T-helper 2 cell treated with Interferon-gamma antibody and Interleukin-4, amounts not matched to agents 5 μg/mL and 100 μg/mL, for 36 hours (primary cell): ENCODE measurements around the gene PRR27.

Source experiments
- DNase-seq: peaks from one replicate; pipeline ENCODE4 v3.0.0; 2021; ENCODE audit warnings: low spot score
- H3K27ac Mint-ChIP-seq: one replicate; pipeline ENCODE4 v1.8.0; 2021; ENCODE audit warnings: mild to moderate bottlenecking, mixed read lengths
- H3K27me3 Mint-ChIP-seq: one replicate; pipeline ENCODE4 v1.8.0; 2021; ENCODE audit warnings: low read depth, mixed read lengths
- H3K36me3 Mint-ChIP-seq: one replicate; pipeline ENCODE4 v1.8.0; 2021; ENCODE audit warnings: low read depth, mixed read lengths
- H3K4me1 Mint-ChIP-seq: one replicate; pipeline ENCODE4 v1.8.0; 2021; ENCODE audit warnings: low read depth, mixed read lengths
- H3K4me3 Mint-ChIP-seq: one replicate; pipeline ENCODE4 v1.8.0; 2022; ENCODE audit warnings: mild to moderate bottlenecking, moderate library complexity, mixed read lengths
- H3K9me3 Mint-ChIP-seq: one replicate; pipeline ENCODE4 v1.8.0; 2021; ENCODE audit warnings: mixed read lengths

The PRR27 gene

DNA sequence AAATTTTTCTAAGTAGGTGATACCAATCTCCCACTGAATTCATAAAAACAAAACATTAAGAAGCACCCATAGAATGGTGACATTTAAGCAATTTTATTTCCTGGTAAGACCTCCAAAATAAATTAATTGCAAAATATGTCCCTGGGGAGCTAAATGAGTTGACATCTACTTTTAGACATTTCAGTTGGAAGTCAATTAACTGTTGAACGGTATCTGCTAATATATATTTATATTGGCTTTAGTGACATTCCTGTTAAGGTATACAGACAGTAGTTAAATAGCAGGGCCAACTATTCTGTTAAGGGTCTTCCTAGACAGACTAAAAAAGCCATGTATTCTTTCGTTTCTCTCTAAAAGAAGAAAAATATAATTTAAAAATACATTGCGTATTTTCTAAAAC, at the start of gene PRR27:
PRR27 (plus strand) TSS at position 301 of the 400 bp plus-strand sequence. CDS start 139 bp downstream, outside the sequence.
- Mint-ChIP-seq H3K36me3 (no peaks in the 10 kb centered on the region), H3K4me3 (no peak within 1 kb of the TSS)

DNA sequence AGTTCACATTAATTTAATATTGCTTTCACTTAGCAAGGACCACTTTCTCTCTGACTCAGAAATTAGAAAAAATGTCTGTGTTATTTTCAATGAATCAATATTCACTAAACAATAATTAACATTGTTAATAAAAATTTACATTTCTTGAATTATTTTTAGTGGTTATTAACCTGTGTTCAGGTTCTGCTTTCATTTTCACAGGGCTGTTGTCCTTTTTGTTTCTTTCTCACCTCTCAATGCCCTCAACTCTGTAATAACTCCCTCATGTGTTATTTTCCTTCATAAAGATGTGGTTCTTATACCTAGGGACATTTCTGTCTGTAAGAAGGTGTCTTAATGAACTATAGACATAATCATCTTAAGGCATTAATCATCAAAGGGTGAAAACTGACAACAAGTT, 43.1 kb upstream of the PRR27 start:
- Mint-ChIP-seq H3K9me3 (no peaks in the 10 kb centered on the region), H3K4me1 (no peaks in the 10 kb centered on the region), H3K4me3 (no peak overlapping the region), H3K36me3 (no peaks in the 10 kb centered on the region), H3K27ac (no peak overlapping the region), H3K27me3 (no peaks in the 10 kb centered on the region)
- no peak for DNase-seq

More for the DNA sequence above, at the start of gene PRR27:
- DNase-seq, result no peak
- H3K27ac Mint-ChIP-seq, result no peak within 1 kb of the TSS
- no peaks in the 10 kb centered on the region for H3K27me3 Mint-ChIP-seq
- no peaks in the 10 kb centered on the region for H3K9me3 Mint-ChIP-seq
- H3K4me1 Mint-ChIP-seq, result no peaks in the 10 kb centered on the region

DNA sequence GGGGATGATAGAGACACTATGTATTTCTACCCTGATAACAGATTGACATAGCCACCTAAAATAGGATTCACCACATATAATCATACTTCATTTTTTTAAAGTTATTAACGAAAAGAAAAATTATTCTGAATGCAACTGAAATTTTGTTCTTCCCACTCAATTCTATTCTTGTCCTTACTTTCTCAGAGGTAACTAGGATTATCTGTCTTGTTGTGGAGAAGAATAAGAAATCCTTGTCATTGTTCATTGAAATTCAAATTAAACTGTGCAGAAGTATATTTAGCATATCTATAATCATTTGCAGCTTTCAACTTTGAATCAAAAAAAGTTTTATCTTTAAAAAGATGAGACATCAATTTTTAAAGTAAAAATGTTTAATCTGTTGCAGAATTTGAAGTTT, 40.4 kb upstream of the PRR27 start:
- no peak overlapping the region for H3K4me3 Mint-ChIP-seq
- no peaks in the 10 kb centered on the region for H3K9me3 Mint-ChIP-seq
- no peaks in the 10 kb centered on the region for H3K36me3 Mint-ChIP-seq
- no peak for DNase-seq
- H3K27me3 Mint-ChIP-seq, result no peaks in the 10 kb centered on the region
- no peaks in the 10 kb centered on the region for H3K4me1 Mint-ChIP-seq
- H3K27ac Mint-ChIP-seq, result no peak overlapping the region

DNA sequence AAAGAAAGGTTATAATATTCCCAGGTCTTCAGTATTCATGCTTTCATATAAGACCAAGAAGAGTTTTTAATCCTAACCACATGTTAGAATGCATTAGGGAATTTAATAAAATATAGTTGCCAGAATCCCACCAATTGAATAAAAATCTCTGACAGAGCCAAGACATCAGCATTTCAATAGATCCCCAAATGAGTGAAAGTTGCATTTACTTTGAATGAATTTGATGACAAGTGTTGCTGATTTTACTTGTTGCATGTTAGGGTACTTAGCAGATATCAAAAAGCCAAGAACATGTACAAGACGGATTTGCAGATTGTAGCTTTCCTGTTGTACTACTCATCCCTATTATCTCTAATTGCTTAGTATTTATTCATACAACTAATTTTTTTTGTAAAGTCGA, 39.9 kb upstream of the PRR27 start:
- Mint-ChIP-seq H3K9me3 (no peaks in the 10 kb centered on the region), H3K36me3 (no peaks in the 10 kb centered on the region), H3K4me3 (no peak overlapping the region), H3K4me1 (no peaks in the 10 kb centered on the region), H3K27me3 (no peaks in the 10 kb centered on the region), H3K27ac (no peak overlapping the region)
- no peak for DNase-seq

DNA sequence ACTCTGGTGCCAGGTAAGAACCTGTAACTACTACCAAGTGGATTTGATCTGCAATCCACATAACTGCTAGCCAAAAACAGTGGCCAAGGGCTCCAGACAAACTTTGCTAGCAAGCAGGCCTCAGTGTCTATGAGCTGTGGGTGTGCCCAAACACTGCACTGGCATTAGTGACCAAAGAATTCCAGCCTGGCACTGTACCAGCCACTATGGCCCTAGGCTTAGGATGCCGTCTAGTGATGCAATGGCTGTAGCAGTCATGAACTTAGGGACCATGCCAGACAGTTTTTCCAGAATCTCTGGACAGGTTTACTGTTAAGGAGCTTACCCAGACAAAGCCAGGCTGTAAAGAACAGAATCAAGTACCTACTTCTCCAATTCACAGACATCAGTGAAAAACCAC, 33.7 kb upstream of the PRR27 start:
- Mint-ChIP-seq H3K4me1 (no peaks in the 10 kb centered on the region), H3K36me3 (no peaks in the 10 kb centered on the region), H3K4me3 (no peak overlapping the region), H3K9me3 (no peaks in the 10 kb centered on the region), H3K27me3 (no peaks in the 10 kb centered on the region), H3K27ac (no peak overlapping the region)
- DNase-seq, result no peak

DNA sequence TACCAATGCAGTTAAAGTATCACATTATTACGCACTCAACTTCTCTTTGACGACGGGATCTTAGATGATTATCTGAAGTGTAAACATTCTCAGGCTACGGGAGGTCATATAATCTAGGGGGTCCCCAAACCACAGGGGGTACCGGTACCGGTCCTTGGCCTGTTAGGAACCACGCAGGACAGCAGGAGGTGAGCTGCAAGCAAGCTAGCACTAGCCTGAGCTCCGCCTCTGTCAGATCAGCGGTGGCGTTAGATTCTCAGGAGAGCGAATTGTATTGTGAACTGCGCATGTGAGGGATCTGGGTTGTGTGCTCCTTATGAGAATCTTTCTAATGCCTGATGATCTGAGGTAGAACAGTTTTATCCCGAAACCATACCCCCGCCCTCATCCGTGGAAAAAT, 20.6 kb upstream of the PRR27 start:
- Mint-ChIP-seq H3K36me3 (no peaks in the 10 kb centered on the region), H3K9me3 (no peaks in the 10 kb centered on the region), H3K4me1 (no peaks in the 10 kb centered on the region), H3K4me3 (no peak overlapping the region), H3K27me3 (no peaks in the 10 kb centered on the region), H3K27ac (no peak overlapping the region)
- no peak for DNase-seq

DNA sequence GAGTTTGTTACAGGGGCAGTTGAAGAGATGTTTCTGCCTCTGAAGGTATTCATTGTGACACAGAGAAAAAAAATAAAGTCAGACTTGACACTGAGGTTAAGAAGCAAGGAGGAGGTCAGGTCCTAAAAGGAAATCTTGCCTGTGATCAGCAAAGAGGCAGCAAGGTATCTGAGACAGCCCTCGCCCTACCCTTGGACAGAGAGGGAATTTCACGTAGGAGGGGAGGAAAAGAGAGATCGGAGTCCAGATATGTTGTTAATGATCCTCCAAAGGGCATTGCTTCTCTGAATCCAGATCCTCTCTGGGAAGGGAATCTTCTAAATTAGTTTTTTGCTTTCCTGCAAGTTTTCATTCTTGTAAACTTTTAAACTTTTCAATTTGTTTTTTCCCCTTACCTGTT, 15.3 kb upstream of the PRR27 start:
- Mint-ChIP-seq H3K27ac (no peak overlapping the region), H3K9me3 (no peaks in the 10 kb centered on the region), H3K36me3 (no peaks in the 10 kb centered on the region), H3K4me3 (no peak overlapping the region), H3K27me3 (no peaks in the 10 kb centered on the region), H3K4me1 (no peaks in the 10 kb centered on the region)
- DNase-seq, result no peak

DNA sequence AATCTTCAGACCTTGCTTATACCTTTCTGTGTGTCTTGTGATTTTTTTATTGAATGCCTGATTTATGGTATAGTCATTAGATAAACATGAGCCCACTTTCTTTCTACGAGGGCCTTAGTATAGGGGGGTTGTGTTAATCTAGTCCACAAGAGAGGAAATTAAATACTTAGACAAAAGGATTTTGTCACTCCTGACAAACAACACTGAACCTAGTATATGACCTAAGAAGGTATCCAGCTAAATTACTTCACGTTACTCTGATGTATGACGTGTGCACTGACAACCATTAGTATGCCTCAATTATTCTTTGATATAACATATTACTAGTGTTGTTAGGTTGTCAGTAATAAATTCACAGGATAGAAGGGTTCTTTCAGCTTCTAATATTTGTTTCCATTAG, 2.8 kb upstream of the PRR27 start:
- H3K4me1 Mint-ChIP-seq, result no peaks in the 10 kb centered on the region
- no peaks in the 10 kb centered on the region for H3K9me3 Mint-ChIP-seq
- no peak overlapping the region for H3K27ac Mint-ChIP-seq
- H3K4me3 Mint-ChIP-seq, result no peak overlapping the region
- H3K27me3 Mint-ChIP-seq, result no peaks in the 10 kb centered on the region
- no peaks in the 10 kb centered on the region for H3K36me3 Mint-ChIP-seq
- DNase-seq, result no peak

DNA sequence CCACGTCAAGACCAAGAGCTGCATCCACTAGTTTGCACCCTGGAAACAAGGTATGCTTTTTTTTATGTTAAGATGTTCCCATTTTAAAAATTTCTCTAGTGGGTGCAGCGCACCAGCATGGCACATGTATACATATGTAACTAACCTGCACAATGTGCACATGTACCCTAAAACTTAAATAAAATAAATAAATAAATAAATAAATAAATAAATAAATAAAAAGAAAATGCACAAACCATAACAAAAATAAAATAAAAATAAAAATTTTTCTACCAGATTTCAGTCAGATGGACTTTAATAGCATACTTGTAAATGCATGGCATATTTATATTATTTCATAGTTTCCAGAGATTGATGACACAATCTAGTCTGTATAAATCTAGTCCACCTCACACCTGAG, 1.9 kb upstream of the PRR27 start:
- no peak overlapping the region for H3K27ac Mint-ChIP-seq

DNA sequence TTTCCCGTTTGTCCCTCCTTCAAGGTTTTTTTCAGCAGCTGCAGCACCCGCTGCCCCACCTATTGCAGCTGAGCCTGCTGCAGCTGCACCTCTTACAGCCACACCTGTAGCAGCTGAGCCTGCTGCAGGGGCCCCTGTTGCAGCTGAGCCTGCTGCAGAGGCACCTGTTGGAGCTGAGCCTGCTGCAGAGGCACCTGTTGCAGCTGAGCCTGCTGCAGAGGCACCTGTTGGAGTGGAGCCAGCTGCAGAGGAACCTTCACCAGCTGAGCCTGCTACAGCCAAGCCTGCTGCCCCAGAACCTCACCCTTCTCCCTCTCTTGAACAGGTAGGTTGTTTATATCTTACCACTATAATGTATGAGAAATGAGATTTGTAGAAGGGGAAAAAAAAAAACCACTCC, 4.5 kb downstream of the PRR27 start:
- H3K4me1 Mint-ChIP-seq, result no peaks in the 10 kb centered on the region
- H3K36me3 Mint-ChIP-seq, result no peaks in the 10 kb centered on the region
- no peaks in the 10 kb centered on the region for H3K27me3 Mint-ChIP-seq
- no peaks in the 10 kb centered on the region for H3K9me3 Mint-ChIP-seq
- no peak for DNase-seq
- no peak overlapping the region for H3K4me3 Mint-ChIP-seq
- H3K27ac Mint-ChIP-seq, result no peak overlapping the region

More for the DNA sequence above, 1.9 kb upstream of the PRR27 start:
- H3K27me3 Mint-ChIP-seq, result no peaks in the 10 kb centered on the region
- H3K4me3 Mint-ChIP-seq, result no peak overlapping the region
- no peaks in the 10 kb centered on the region for H3K9me3 Mint-ChIP-seq
- no peaks in the 10 kb centered on the region for H3K4me1 Mint-ChIP-seq
- no peaks in the 10 kb centered on the region for H3K36me3 Mint-ChIP-seq
- no peak for DNase-seq

DNA sequence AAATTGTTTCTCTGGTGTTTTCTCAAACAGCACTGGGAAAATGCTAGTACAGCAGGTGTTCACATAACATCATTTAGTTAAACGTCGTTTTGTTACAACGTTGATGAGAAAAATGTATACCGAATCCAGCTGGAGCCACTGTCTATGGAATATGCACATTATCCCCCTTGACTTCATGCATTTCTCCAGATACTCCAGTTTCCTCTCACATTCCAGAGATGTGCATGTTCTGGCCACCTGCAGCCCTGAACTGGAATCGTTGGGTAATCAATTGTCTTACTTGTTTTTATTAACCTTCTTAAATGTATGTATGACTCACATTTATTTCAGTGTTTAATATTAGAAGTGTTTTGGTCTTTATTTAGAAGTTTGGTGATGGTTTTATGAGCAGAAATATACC, 23.1 kb downstream of the PRR27 start:
- Mint-ChIP-seq H3K36me3 (no peaks in the 10 kb centered on the region), H3K4me1 (no peaks in the 10 kb centered on the region)

DNA sequence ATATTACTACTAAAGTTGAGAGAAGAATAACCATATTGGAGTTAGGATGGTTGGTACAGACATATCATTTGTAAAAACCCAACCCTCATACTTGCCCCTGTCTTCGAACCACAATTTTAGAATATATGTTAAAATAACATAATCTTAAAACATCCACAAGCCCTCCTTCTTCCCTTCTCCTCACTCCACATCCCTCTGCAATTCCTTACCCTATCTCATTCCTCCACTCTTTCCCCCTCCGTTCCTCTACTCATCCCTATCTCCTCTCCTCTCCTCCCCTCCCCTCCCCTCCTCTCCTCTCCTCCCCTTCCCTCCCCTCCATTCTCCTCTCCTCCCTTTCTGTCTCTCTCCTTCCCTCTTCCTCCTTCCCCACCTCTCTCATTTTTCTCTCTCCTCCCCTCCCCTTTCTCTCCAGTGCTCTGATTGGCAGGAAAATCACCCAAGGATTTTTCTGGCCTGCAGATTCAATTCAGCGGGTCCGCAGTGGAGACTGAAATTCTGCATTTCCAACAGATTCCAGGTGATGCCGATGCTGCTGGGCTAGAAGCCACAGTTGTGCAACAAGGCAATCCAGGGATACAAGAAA, 24.1 kb downstream of the PRR27 start:
- Mint-ChIP-seq H3K9me3 (no peaks in the 10 kb centered on the region), H3K4me1 (no peaks in the 10 kb centered on the region), H3K27ac (no peak overlapping the region), H3K27me3 (no peaks in the 10 kb centered on the region), H3K4me3 (no peak overlapping the region), H3K36me3 (no peaks in the 10 kb centered on the region)
- DNase-seq, result no peak

More for the DNA sequence above, 23.1 kb downstream of the PRR27 start:
- no peak for DNase-seq
- no peaks in the 10 kb centered on the region for H3K27me3 Mint-ChIP-seq
- no peak overlapping the region for H3K4me3 Mint-ChIP-seq
- H3K9me3 Mint-ChIP-seq, result no peaks in the 10 kb centered on the region
- no peak overlapping the region for H3K27ac Mint-ChIP-seq

DNA sequence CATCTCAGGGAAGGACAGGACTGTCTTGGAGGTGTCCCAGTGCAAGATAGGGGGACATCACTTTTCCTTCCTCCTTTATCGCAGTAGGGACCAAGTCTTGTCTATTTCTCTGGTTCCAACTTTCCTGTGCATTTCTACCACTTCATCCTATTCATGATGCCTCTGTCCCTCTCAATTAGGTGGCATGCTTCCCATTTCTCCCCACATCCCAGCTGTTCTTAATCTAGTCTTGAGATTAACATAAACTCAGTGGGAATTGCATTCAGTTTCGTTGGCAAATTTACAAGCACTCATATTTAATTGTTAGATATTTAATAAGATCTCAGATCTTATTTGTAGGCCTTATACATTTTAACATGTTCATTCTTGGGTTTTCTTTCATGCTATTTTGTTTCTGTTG, 25.8 kb downstream of the PRR27 start:
- DNase-seq, result no peak
- Mint-ChIP-seq H3K4me3 (no peak overlapping the region), H3K4me1 (no peaks in the 10 kb centered on the region), H3K9me3 (no peaks in the 10 kb centered on the region), H3K27me3 (no peaks in the 10 kb centered on the region), H3K27ac (no peak overlapping the region), H3K36me3 (no peaks in the 10 kb centered on the region)

DNA sequence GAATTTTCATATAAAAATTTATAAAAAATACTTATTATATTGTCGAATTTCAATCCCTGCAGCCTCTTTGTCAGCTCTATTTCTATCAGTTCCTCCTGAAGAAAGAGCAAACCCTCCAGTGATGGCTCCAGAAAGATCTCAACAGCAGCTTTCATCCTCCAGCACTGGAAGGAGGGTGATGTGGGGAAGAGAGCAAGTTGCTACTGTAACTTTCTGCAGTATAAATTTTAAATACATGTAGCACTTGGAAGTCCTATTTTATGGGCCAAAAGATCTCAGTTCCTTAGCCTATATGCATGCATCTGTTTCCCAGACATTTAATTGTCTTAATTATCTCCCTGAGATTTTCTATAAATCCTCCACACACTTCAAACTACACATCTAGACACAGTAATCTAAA, 27.8 kb downstream of the PRR27 start:
- no peak overlapping the region for H3K27ac Mint-ChIP-seq
- no peaks in the 10 kb centered on the region for H3K36me3 Mint-ChIP-seq
- H3K9me3 Mint-ChIP-seq, result no peaks in the 10 kb centered on the region
- no peak for DNase-seq
- no peaks in the 10 kb centered on the region for H3K27me3 Mint-ChIP-seq
- no peaks in the 10 kb centered on the region for H3K4me1 Mint-ChIP-seq
- H3K4me3 Mint-ChIP-seq, result no peak overlapping the region

DNA sequence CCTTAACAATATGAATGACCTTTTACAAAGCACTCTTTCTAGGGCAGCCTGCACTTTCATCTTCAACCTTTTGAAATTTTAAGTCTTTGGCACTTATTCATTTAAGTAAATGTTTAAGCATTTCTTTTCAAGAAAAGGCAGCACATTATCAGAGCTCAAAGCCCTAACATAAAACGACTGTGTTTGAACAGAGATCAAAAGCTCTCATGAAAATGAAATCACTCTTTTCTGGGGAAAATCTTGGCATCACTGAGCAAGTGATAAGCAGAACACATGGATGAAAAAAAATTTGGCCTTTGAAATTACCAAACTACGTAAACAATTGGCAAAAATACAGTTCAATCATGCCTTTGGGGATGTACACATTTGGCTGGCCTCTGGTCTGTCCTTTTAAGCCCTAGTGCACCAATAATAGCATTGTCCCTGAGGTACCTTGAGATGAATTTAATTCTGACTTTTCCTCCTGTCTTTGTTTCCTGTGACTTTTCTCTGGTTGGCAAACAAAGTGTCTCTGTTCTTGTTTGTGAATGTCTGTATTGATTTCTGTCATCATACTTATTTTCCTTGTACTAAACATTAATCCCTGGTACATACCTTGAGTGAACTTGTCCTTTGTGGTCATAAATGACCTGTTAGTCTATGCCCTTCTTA, 28.6 kb downstream of the PRR27 start:
- no peak for DNase-seq
- Mint-ChIP-seq H3K4me1 (no peaks in the 10 kb centered on the region), H3K27me3 (no peaks in the 10 kb centered on the region), H3K4me3 (no peak overlapping the region), H3K9me3 (no peaks in the 10 kb centered on the region), H3K36me3 (no peaks in the 10 kb centered on the region), H3K27ac (no peak overlapping the region)
